ENCODE results near the gene SAMD4A.

SAMD4A gene

DNA sequence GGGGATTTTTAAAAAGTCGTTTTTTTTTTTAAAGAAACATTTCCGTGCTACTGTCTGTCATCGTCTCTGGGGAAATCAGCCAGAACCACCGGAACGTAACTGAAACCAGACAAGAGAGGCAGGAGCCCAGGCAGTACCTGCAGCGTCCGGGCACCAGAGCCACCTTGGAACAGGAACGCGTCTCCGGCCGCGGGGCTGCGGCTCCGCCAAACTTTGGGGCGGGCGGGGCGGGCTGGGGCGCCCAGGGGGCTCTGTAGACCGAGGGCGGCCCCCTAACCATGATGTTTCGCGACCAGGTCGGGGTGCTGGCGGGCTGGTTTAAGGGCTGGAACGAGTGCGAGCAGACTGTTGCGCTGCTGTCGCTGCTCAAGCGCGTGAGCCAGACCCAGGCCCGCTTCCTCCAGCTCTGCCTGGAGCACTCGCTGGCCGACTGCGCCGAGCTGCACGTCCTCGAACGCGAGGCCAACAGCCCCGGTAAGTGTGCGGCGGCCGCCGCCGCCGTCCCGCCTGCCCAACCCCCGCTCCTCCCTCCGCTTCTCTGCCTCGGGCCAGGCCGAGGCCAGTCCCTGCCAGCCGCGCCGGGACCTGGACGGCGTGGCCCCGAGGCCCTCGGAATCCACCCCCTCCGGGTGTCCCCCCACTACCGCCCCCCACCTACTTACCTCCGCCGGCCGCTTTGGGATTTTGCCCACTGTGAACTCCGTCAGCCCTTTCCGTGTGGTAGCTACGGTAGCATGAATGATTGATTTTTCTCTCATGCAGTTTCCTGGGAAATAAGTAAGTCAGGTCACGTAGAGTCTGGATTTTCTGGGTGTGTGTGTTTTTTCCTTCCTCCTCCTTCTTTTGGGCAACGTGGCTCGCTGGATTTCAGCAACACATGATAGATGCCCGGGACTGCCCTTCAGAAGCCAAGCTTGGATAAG is 972 bp downstream of the SAMD4A start:
- peaks cover 57% of the 10 kb centered on the region for H3K27me3 ChIP-seq (ENCODE audit: control insufficient read depth, insufficient read depth, low read length)

DNA sequence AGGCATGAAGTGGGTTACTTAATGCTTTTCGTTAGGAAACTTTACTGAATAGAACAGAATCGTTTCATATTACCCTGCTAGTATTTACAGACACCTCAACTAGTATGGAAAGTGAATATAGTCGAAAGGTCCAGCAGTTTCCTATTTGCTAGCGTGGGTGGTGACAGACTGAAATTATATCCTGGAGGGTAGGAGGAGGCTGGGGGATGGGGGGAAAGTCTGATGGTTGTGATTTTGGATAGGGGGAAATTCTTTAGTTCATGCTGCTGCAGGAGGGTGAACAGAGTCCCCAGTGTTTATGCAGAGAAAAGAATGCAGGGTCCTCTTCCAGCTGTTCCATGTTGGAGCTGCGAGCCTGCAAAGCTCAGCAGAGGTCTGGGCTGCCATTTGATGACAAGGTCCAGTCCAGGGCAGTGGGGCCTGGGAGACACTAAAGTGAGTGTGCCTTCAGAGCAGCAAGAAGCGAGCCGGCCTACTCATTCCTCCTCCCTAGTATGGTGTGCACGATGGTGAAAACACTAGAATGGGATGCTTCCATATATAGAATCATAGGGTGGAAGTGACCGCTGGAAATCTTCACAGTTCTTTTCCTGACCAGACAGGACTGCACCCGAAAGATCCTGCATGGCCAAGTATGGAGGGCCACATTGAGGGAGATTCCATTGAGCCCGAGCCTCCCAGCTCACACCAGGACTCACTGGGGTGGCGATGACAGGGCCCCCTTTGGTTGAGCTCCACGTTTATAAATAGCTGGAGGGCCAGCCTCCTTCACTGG is 2.1 kb downstream of the SAMD4A start:
- Histone ChIP-seq H3K9ac (ENCODE audit: low read length) (no peak overlapping the region), H3K27ac (ENCODE audit: low read length) (no peak overlapping the region), H3K36me3 (ENCODE audit: control insufficient read depth, low read depth, low read length) (no peaks in the 10 kb centered on the region), H3K4me1 (ENCODE audit: control insufficient read depth, low read depth, low read length) (peaks cover 13% of the 10 kb centered on the region), H3K9me3 (ENCODE audit: control insufficient read depth, low read depth, low read length) (no peaks in the 10 kb centered on the region), H3K27me3 (ENCODE audit: control insufficient read depth, insufficient read depth, low read length) (peaks cover 53% of the 10 kb centered on the region), H3K4me3 (ENCODE audit: low read length) (peak overlapping the region; percentile 13)

More for the DNA sequence above, 972 bp downstream of the SAMD4A start:
- Histone ChIP-seq H3K9me3 (ENCODE audit: control insufficient read depth, low read depth, low read length) (no peaks in the 10 kb centered on the region), H3K9ac (ENCODE audit: low read length) (peak overlapping the region; percentile 42), H3K4me1 (ENCODE audit: control insufficient read depth, low read depth, low read length) (peaks cover 13% of the 10 kb centered on the region), H3K4me3 (ENCODE audit: low read length) (peak overlapping the region; percentile 72), H3K27ac (ENCODE audit: low read length) (no peak overlapping the region), H3K36me3 (ENCODE audit: control insufficient read depth, low read depth, low read length) (no peaks in the 10 kb centered on the region)

DNA sequence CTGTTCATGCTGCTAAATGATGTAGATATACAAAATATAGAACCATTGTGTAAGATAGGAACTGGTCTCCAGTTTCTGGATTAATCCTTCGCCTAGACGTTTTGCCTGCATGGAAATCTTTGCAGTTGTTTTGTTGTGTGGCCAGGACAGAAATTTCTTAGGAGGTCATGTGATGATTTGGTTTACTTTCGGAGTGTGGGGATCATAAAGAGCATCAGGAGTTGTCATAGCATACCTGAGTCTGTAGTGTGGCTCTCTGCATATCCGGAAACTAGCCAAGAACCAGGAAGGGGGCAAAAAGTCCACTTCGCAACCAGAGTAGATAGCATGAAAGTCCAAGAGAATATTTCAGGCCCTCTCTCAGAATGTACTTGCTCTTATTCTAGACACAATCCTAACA is 3.1 kb downstream of the SAMD4A start:
- H3K9me3 ChIP-seq (ENCODE audit: control insufficient read depth, low read depth, low read length): no peaks in the 10 kb centered on the region
- H3K9ac ChIP-seq (ENCODE audit: low read length): no peak overlapping the region
- H3K4me3 ChIP-seq (ENCODE audit: low read length): no peak overlapping the region
- H3K36me3 ChIP-seq (ENCODE audit: control insufficient read depth, low read depth, low read length): no peaks in the 10 kb centered on the region
- H3K4me1 ChIP-seq (ENCODE audit: control insufficient read depth, low read depth, low read length): peaks cover 7% of the 10 kb centered on the region
- peaks cover 43% of the 10 kb centered on the region for H3K27me3 ChIP-seq (ENCODE audit: control insufficient read depth, insufficient read depth, low read length)
- no peak overlapping the region for H3K27ac ChIP-seq (ENCODE audit: low read length)

DNA sequence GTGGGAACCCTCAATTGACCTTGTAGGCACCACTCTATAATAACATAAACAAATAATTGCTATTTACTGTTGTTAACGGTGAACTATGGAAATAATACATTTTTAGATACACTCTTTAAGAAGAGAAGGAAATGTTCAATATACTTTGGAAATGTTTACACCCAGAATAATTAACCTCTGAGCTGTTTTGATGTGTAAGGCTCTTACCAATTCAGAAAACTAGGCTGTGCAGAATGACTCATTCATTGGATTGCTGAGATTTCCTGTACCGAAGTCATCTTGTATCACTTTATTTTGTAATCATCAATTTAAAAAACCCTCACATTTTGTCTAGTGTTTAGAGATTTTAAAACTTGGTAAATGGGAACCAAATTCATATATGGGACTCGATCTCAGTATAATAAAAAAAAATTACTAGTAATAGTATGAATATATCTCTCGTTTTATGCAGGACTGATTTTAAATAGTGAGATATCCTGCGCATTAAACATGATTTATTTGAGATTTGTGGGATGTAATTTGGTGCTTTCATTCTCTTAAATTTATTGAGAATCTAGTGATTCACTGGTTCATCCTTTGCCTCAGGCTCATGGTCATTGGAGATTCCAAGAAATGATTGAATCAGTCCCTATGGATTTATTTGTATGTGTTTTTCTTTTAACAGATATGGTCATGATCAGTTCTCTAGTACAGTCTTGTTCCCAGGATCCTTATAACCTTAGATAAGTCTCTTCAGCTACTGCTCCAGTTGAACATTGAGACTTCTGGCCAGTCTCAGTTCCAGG is 3.9 kb downstream of the SAMD4A start:
- Histone ChIP-seq H3K36me3 (ENCODE audit: control insufficient read depth, low read depth, low read length) (no peaks in the 10 kb centered on the region), H3K9ac (ENCODE audit: low read length) (no peak overlapping the region), H3K27ac (ENCODE audit: low read length) (no peak overlapping the region), H3K27me3 (ENCODE audit: control insufficient read depth, insufficient read depth, low read length) (peaks cover 35% of the 10 kb centered on the region), H3K9me3 (ENCODE audit: control insufficient read depth, low read depth, low read length) (no peaks in the 10 kb centered on the region), H3K4me3 (ENCODE audit: low read length) (no peak overlapping the region), H3K4me1 (ENCODE audit: control insufficient read depth, low read depth, low read length) (peaks cover 7% of the 10 kb centered on the region)

DNA sequence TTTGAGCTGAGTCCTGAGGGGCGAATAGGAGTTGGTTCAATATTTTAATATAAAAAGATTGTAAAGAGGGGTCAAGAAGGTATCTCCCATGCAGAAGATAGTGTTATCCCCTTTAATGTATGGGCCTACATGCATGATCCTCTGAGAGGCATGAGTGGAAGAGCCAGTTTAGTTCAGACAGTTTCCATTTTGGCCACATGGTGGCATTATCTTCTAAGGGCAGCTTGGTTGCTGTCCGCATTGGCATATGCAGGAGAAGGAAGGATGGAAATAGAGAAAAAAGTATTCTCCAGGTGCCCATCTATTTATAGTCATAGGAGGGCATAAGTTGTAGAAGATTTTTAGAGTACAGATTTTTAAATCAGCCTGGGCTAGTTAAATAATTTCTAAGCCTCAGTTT is 5.4 kb downstream of the SAMD4A start:
- H3K4me1 ChIP-seq (ENCODE audit: control insufficient read depth, low read depth, low read length): peaks cover 7% of the 10 kb centered on the region
- H3K4me3 ChIP-seq (ENCODE audit: low read length): no peak overlapping the region
- H3K27me3 ChIP-seq (ENCODE audit: control insufficient read depth, insufficient read depth, low read length): peaks cover 26% of the 10 kb centered on the region
- no peaks in the 10 kb centered on the region for H3K36me3 ChIP-seq (ENCODE audit: control insufficient read depth, low read depth, low read length)
- no peaks in the 10 kb centered on the region for H3K9me3 ChIP-seq (ENCODE audit: control insufficient read depth, low read depth, low read length)
- no peak overlapping the region for H3K9ac ChIP-seq (ENCODE audit: low read length)
- no peak overlapping the region for H3K27ac ChIP-seq (ENCODE audit: low read length)

DNA sequence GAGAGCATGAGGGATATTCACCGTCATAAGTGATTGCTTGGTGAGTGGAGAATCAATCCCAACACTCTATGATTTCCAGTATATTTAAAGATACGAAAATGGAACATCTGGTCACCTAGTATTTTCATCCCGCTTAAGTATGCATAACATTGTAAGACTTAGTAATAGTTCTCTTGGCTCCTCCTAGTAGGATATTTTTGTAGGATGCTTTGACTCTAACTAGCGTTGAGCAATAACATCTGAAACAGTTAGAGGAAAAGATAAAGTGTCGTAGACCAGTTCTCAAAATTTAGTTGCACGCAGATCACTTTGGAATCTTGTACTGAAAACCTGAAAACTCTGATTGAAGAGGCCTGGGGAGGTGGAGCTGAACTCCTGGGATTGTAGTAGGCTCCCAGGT is 7.6 kb downstream of the SAMD4A start:
- H3K36me3 ChIP-seq (ENCODE audit: control insufficient read depth, low read depth, low read length): no peaks in the 10 kb centered on the region
- H3K9me3 ChIP-seq (ENCODE audit: control insufficient read depth, low read depth, low read length): no peaks in the 10 kb centered on the region
- no peak overlapping the region for H3K4me3 ChIP-seq (ENCODE audit: low read length)
- no peak overlapping the region for H3K27ac ChIP-seq (ENCODE audit: low read length)
- H3K4me1 ChIP-seq (ENCODE audit: control insufficient read depth, low read depth, low read length): peaks cover 1% of the 10 kb centered on the region
- peaks cover 7% of the 10 kb centered on the region for H3K27me3 ChIP-seq (ENCODE audit: control insufficient read depth, insufficient read depth, low read length)
- no peak overlapping the region for H3K9ac ChIP-seq (ENCODE audit: low read length)

DNA sequence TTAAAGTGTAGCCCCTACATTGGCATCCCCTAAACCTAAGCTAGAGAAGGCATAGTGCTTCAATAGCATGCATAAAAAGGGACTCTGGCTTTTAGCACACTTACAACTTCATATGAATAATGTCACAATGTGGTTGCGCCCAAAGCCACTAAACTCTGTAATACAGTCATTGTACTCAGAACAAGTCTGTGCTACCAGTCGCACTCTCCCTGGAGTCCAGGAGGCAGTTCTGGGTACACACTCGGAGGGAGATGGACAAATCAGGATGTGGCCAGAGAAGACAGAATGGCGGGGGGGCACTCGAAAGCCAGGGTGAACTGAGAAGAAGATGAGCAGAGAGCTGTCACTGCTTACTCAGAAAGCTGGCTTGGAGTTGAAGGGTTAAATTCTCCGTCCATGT is 10.6 kb downstream of the SAMD4A start:
- Histone ChIP-seq H3K9ac (ENCODE audit: low read length) (no peak overlapping the region), H3K4me3 (ENCODE audit: low read length) (no peak overlapping the region), H3K4me1 (ENCODE audit: control insufficient read depth, low read depth, low read length) (no peaks in the 10 kb centered on the region), H3K36me3 (ENCODE audit: control insufficient read depth, low read depth, low read length) (no peaks in the 10 kb centered on the region), H3K9me3 (ENCODE audit: control insufficient read depth, low read depth, low read length) (no peaks in the 10 kb centered on the region), H3K27me3 (ENCODE audit: control insufficient read depth, insufficient read depth, low read length) (no peaks in the 10 kb centered on the region), H3K27ac (ENCODE audit: low read length) (no peak overlapping the region)

DNA sequence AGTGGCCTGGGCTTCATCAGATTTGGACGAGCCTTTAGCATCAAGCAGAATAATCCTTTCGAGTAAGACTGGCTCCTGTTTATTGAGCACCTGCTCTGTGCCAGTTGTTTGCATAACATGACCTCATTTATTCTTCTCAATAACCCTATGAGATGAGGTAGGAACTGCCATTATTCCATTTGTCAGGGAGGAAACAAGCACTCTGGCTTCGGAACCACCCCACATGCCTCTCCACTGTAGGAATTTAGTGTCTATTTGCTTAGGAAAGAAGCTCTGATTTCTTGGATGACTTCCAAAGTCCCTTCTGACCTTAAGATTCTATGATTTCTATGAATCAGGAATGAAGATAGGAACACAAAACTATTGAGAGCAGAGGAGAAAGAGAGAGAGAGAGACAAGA is 11.0 kb downstream of the SAMD4A start:
- H3K4me1 ChIP-seq (ENCODE audit: control insufficient read depth, low read depth, low read length): no peaks in the 10 kb centered on the region
- H3K4me3 ChIP-seq (ENCODE audit: low read length): no peak overlapping the region
- no peaks in the 10 kb centered on the region for H3K36me3 ChIP-seq (ENCODE audit: control insufficient read depth, low read depth, low read length)
- H3K27ac ChIP-seq (ENCODE audit: low read length): no peak overlapping the region
- no peaks in the 10 kb centered on the region for H3K27me3 ChIP-seq (ENCODE audit: control insufficient read depth, insufficient read depth, low read length)
- no peak overlapping the region for H3K9ac ChIP-seq (ENCODE audit: low read length)
- H3K9me3 ChIP-seq (ENCODE audit: control insufficient read depth, low read depth, low read length): no peaks in the 10 kb centered on the region

DNA sequence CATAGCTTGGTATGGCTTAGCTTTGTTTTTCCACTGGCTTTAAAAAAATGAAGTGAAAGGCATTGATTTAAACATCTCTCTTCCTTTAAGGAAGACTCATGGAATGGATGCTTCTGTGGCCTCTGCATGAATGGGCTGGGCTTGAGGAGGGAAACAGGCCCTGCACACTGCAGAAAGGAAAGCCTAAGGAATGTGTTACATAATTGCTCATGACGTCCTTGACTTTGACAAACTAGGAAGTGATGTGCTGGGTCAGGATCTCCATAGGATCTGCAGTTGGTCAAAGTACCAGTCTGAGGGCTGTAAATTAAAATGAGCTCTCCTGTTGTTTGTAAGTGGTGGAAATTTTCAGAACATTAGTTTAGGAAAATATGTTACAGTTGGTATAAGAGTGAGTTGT is 12.7 kb downstream of the SAMD4A start:
- Histone ChIP-seq H3K36me3 (ENCODE audit: control insufficient read depth, low read depth, low read length) (no peaks in the 10 kb centered on the region), H3K27ac (ENCODE audit: low read length) (no peak overlapping the region), H3K9me3 (ENCODE audit: control insufficient read depth, low read depth, low read length) (no peaks in the 10 kb centered on the region), H3K27me3 (ENCODE audit: control insufficient read depth, insufficient read depth, low read length) (no peaks in the 10 kb centered on the region), H3K9ac (ENCODE audit: low read length) (no peak overlapping the region), H3K4me3 (ENCODE audit: low read length) (no peak overlapping the region), H3K4me1 (ENCODE audit: control insufficient read depth, low read depth, low read length) (no peaks in the 10 kb centered on the region)

DNA sequence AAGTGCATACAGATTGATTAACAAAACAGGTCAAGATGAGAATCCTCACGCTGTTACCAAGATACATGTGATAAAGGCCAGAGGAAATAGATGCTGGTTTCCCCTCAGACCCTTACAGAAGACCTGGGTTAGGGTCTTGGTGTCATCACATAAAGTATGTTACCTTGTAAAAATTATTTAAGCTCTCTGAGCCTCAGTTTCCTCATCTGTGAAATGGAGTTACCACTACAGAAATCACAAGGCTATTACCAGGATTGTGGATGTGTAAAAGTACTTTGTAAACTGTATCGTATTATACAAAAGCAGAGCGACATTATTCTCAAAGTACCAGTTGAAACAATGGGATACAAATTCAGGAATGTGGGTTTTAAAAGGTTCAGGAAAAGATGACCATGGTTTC is 14.0 kb downstream of the SAMD4A start:
- H3K9ac ChIP-seq (ENCODE audit: low read length): no peak overlapping the region
- H3K27ac ChIP-seq (ENCODE audit: low read length): no peak overlapping the region
- H3K4me3 ChIP-seq (ENCODE audit: low read length): no peak overlapping the region
- H3K27me3 ChIP-seq (ENCODE audit: control insufficient read depth, insufficient read depth, low read length): no peaks in the 10 kb centered on the region
- H3K36me3 ChIP-seq (ENCODE audit: control insufficient read depth, low read depth, low read length): no peaks in the 10 kb centered on the region
- H3K9me3 ChIP-seq (ENCODE audit: control insufficient read depth, low read depth, low read length): no peaks in the 10 kb centered on the region
- no peaks in the 10 kb centered on the region for H3K4me1 ChIP-seq (ENCODE audit: control insufficient read depth, low read depth, low read length)

DNA sequence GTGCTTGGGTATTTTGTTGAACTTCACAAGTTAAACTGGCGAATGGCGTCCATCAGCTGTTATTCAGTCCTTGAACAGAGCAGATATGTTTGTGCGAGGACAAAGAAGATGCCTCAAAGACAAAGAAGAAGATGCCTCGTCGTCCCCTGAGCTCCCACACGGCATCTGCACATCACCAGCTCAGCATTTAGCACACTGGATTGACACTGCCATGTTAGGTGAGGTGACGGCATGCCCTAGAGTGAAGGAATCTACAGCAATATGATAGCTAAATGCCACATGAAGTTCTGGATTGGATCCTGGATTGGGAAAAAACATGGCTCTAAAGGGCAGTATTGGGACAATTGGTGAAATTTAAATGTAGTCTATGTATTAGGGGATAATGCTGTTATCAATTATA is 15.4 kb downstream of the SAMD4A start:
- no peak overlapping the region for H3K27ac ChIP-seq (ENCODE audit: low read length)
- no peaks in the 10 kb centered on the region for H3K9me3 ChIP-seq (ENCODE audit: control insufficient read depth, low read depth, low read length)
- no peaks in the 10 kb centered on the region for H3K36me3 ChIP-seq (ENCODE audit: control insufficient read depth, low read depth, low read length)
- no peak overlapping the region for H3K9ac ChIP-seq (ENCODE audit: low read length)
- no peaks in the 10 kb centered on the region for H3K27me3 ChIP-seq (ENCODE audit: control insufficient read depth, insufficient read depth, low read length)
- no peak overlapping the region for H3K4me3 ChIP-seq (ENCODE audit: low read length)
- H3K4me1 ChIP-seq (ENCODE audit: control insufficient read depth, low read depth, low read length): no peaks in the 10 kb centered on the region

All from iPS-18a (cell line).